ENCODE measurements around the gene TTN.

DNA sequence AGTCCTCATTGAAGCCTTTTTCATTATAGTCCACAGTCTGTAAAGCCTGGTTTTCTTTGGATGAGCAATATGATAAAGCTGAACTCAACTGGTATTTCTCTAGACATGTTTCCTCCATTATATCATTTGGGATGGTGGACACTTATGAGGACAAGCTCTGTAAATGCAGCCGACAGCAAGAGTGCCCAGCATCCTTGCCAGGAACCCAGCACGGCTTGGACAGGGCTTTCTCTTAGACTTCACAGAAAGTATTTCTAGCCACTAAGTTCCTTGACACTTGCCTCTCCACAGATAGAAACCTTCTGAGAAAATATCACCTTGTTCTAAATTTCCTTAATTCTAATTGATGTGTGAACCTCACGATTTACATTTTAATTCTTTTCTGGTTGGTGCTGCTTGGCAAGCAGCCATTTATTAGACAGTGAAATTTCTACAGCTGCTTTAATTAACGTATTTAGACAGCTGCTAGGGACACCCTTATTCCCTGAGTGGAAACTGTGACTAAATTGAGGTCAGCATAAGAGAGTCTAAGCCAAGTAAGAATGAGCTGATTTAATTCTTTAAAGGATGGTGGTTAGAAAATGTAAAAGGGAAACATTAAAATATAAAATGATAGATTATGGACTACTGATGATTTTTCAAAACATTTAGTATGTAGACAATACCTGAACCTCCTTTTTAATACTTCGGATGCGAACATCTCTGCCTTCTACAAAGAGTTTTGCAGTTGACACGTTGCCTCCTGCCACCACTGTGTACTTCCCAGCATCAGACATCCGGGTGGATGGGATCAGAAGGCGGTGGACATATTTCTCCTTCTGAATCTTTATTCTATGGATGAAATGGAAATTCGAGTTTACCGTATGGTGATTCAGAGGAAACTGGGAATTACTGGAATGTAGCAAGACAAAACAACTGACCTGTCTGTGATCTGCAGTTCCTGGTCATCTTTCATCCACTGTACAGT, 39.8 kb downstream of the TTN start:
- TF ChIP-seq, protein P1, sequence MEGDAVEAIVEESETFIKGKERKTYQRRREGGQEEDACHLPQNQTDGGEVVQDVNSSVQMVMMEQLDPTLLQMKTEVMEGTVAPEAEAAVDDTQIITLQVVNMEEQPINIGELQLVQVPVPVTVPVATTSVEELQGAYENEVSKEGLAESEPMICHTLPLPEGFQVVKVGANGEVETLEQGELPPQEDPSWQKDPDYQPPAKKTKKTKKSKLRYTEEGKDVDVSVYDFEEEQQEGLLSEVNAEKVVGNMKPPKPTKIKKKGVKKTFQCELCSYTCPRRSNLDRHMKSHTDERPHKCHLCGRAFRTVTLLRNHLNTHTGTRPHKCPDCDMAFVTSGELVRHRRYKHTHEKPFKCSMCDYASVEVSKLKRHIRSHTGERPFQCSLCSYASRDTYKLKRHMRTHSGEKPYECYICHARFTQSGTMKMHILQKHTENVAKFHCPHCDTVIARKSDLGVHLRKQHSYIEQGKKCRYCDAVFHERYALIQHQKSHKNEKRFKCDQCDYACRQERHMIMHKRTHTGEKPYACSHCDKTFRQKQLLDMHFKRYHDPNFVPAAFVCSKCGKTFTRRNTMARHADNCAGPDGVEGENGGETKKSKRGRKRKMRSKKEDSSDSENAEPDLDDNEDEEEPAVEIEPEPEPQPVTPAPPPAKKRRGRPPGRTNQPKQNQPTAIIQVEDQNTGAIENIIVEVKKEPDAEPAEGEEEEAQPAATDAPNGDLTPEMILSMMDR (IDR thresholded peaks at IDR 0.05): no peak
- TF ChIP-seq EZH2 (IDR thresholded peaks at IDR 0.05): no peak
